Measurements from ENCODE around the gene TNFAIP1.
A peak's percentile ranks its signal among the peaks of the same experiment; 100 is the strongest.
"Not testable (repeated sequence)": the region's sequence is repeated elsewhere in the genome, so short reads cannot be mapped to it uniquely, and the experiment has no call there.

The TNFAIP1 gene

DNA sequence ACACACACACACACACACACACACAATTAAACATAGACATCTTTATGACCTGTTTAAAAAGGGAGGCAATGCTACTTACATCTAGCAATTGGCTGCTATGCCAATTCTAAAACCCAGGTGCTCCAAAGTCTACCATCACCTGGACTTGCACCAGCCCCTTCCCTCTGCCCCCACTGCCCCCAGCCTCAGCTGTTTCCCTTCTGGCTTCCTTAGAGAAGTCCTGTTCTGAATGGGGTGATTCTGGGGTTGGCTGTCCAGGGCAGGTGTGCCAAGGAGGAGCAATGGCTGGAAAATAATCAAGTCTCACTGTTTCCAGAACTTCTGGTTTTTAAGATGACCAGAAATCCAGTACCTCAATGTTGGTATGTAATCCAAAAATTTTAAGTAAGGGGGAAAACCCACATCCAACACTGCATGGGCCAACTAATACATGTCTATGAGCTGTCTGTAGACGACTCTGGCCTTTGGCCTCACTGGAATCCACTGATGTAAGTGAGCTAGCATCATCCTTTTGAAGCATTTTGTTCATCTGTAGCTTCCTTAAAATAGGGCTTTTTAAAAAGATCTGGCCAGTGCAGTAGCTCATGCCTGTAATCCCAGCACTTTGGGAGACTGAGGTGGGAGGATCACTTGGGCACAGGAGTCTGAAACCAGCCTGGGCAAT lies 2.3 kb upstream of the TNFAIP1 start:
- Mint-ChIP-seq H3K27me3 (ENCODE audit: low read depth) (no peaks in the 10 kb centered on the region), H3K27ac (no peak overlapping the region)

DNA sequence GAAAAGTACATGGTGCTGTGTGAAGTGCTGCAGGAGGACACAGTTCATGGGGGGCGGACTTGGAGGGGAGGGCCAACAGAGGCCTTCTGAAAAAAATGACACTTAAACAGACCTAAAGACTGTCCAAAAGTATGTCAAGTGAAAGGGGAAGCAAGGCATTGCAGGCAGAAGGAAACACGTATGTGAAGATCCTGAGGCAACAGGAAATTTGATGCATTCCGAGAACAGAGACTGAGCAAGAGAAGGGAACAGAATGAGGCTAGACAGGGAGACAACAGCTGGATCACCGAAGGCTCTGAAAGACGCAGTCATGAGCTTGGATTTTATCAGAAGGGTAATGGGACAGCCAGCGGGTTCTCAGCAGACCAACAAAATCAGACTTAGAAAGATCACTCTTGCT lies 1.4 kb upstream of the TNFAIP1 start:
- H3K4me1 Mint-ChIP-seq (ENCODE audit: low read depth): peaks cover 35% of the 10 kb centered on the region
- peak overlapping the region; percentile 97 for H3K4me3 Mint-ChIP-seq
- H3K27ac Mint-ChIP-seq: peak overlapping the region; percentile 96
- H3K36me3 Mint-ChIP-seq (ENCODE audit: low read depth): peaks cover 5% of the 10 kb centered on the region
- no peaks in the 10 kb centered on the region for H3K9me3 Mint-ChIP-seq
- H3K27me3 Mint-ChIP-seq (ENCODE audit: low read depth): no peaks in the 10 kb centered on the region

More for the DNA sequence above, 2.3 kb upstream of the TNFAIP1 start:
- Mint-ChIP-seq H3K4me1 (ENCODE audit: low read depth) (peaks cover 31% of the 10 kb centered on the region), H3K9me3 (no peaks in the 10 kb centered on the region), H3K36me3 (ENCODE audit: low read depth) (peaks cover 1% of the 10 kb centered on the region), H3K4me3 (peak overlapping the region; percentile 97)

DNA sequence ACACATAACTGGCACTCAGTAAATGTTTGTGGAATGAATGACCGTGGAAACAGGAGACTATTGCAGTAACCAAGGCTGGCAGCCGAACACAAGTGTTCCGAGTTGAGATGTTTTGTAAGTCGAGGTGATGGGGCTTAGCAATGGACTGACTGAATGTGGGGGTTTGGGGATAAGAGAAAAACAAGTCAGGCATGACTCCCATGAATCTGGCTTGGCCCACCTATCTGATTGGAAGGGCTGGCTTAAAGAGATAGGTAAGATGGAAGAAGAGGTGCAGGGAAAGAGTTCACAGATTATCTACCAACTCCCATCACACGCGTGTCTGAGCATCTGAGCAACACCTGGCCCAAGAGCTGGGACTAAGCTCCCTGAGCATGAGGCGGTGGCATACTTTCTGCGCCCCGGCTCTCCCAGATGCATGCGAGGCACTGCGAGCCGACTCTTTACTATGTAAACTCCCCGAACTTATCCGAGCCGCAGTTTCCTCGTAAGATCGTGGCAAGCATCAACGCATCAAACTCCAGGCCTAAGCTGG lies 828 bp upstream of the TNFAIP1 start:
- peaks cover 5% of the 10 kb centered on the region for H3K36me3 Mint-ChIP-seq (ENCODE audit: low read depth)
- H3K27ac Mint-ChIP-seq: peak overlapping the region; percentile 96
- peak overlapping the region; percentile 97 for H3K4me3 Mint-ChIP-seq
- H3K27me3 Mint-ChIP-seq (ENCODE audit: low read depth): no peaks in the 10 kb centered on the region
- H3K9me3 Mint-ChIP-seq: no peaks in the 10 kb centered on the region
- H3K4me1 Mint-ChIP-seq (ENCODE audit: low read depth): peaks cover 37% of the 10 kb centered on the region

DNA sequence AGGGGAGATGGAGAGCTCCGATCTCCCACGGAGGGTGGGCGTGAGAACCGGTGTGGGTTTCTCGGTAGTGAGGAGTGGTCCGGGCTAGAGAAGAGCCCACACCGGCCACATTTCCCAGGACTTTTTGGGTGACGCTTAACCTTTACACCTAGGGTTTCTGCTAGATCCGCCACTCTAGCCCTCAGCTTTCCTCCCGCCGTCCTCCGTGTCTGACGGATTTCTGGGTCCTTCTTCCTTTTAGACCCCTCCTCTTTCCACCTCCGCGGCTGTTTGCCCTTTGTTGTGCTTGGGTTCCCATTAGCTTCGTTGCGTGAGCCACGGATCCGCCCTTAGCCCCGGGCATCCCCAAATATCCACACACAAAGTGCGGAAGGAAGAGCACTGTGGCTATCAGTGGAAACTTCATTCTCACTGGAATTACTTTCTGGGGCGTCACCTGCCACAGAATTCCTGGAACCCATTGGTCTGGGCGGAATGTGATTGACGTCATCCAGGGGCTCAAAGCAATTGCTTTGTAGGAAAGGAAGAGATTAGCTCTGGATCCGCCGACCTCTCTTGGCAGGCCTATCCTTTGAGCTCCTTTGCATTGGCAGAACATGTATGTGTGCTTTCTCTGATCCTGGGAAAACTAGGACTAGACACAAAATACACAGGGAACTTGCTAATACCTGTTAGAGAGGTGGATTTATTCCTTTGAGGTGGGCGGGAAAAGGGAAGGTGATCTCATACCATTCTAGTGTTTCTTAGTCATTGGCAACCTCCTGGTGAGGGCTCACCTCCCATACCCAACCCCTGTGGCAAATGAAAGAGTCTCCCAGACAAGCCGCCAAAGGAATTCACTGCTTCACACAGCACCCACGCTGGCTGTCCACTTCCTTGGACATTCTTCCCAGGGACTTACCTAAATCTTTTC lies 654 bp downstream of the TNFAIP1 start:
- peak overlapping the region; percentile 97 for H3K4me3 Mint-ChIP-seq
- H3K27me3 Mint-ChIP-seq (ENCODE audit: low read depth): no peaks in the 10 kb centered on the region
- peaks cover 10% of the 10 kb centered on the region for H3K36me3 Mint-ChIP-seq (ENCODE audit: low read depth)
- no peaks in the 10 kb centered on the region for H3K9me3 Mint-ChIP-seq
- H3K27ac Mint-ChIP-seq: peak overlapping the region; percentile 96
- H3K4me1 Mint-ChIP-seq (ENCODE audit: low read depth): peaks cover 39% of the 10 kb centered on the region

DNA sequence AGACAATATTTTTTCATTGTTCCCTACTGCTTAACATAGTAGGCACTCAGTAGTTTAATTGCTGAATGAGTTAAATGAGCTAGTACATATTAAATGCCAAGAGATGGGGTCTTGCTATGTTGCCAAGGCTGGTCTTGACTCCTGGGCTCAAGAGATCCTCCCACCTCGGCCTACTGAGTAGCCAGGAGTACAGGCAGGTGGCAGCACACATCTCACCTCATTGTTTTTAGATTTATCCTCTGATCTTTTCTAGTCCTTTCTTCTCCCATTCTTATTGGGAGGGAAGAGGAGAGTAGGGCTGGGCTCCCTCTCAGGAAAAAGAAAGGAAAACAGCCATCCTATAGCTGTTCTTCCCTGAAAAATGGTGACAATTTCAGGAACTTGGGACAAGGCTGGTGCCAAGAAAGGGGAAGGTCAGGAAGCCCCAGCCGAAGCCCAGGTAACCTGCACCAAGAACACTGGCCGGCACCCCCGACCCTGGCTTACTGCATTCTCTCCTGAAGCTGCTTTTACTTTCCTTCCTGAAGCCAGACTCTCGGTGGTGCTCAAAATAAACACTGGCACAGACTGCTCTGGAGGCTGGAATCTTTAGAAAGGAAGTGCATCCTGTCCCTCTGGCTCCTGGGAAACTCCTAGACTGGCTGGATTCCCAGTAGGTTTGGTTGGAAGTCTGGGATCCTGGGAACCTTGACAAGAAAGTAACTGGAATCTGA lies 2.7 kb downstream of the TNFAIP1 start:
- Mint-ChIP-seq H3K27ac (no peak overlapping the region), H3K4me3 (no peak overlapping the region), H3K27me3 (ENCODE audit: low read depth) (no peaks in the 10 kb centered on the region), H3K9me3 (no peaks in the 10 kb centered on the region), H3K4me1 (ENCODE audit: low read depth) (peaks cover 34% of the 10 kb centered on the region), H3K36me3 (ENCODE audit: low read depth) (peaks cover 15% of the 10 kb centered on the region)

DNA sequence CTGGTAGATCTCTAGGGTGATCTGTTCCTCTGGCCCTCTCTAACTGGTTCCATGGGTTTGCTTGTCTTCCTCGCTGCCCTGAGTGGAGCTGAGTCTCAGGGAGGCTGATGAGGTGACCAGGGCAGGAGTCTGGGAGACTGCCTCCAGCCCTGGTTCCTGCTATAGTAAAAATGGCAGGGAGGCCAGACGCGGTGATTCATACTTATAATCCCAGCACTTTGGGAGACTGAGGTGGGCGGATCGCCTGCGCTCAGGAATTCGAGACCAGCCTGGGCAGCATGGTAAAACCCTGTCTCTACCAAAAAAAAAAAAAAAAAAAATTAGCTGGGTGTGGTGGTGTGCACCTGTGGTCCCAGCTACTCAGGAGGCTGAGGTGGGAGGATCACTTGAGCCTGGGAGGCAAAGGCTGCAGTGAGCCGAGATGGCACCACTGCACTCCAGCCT lies 3.2 kb downstream of the TNFAIP1 start:
- not testable (repeated sequence) for H3K9me3 Mint-ChIP-seq; H3K27me3 Mint-ChIP-seq (ENCODE audit: low read depth); H3K27ac Mint-ChIP-seq; H3K4me3 Mint-ChIP-seq
- Mint-ChIP-seq H3K4me1 (ENCODE audit: low read depth) (peaks cover 33% of the 10 kb centered on the region), H3K36me3 (ENCODE audit: low read depth) (peaks cover 16% of the 10 kb centered on the region)

DNA sequence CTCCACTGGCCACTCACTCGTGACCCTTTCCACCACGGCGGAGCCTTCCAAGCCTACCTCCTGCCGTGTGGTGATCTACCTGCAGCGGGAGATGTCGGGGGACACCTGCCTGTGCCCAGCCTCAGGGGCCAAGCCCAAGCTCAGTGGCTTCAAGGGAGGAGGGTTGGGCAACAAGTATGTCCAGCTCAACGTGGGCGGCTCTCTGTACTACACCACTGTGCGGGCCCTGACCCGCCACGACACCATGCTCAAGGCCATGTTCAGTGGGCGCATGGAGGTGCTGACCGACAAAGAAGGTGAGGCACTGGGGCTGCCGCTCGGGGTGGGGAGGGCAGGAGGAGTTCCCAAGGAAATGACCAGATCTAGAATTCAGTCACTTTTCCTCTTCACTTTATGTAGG lies 3.9 kb downstream of the TNFAIP1 start:
- no peaks in the 10 kb centered on the region for H3K9me3 Mint-ChIP-seq
- H3K4me1 Mint-ChIP-seq (ENCODE audit: low read depth): peaks cover 27% of the 10 kb centered on the region
- H3K27ac Mint-ChIP-seq: no peak overlapping the region
- no peak overlapping the region for H3K4me3 Mint-ChIP-seq
- H3K27me3 Mint-ChIP-seq (ENCODE audit: low read depth): no peaks in the 10 kb centered on the region
- peaks cover 18% of the 10 kb centered on the region for H3K36me3 Mint-ChIP-seq (ENCODE audit: low read depth)

DNA sequence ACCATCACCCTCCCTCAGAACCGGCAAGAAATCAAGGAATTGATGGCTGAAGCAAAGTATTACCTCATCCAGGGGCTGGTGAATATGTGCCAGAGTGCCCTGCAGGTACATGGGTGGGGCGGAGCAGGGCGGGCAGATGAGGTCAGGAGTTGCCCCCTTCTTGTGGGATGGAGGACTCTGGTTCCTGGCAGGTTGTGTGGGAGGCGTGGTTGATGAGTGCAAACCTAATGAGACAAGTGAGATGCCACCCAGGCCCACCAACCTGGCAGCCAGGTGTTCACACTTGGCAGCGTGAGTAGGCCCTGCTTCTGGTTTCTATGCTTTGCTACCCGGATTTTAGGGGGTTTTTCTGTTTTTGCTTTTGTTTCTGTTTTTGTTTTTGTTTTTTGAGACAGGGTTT lies 4.8 kb downstream of the TNFAIP1 start:
- Mint-ChIP-seq H3K27me3 (ENCODE audit: low read depth) (no peaks in the 10 kb centered on the region), H3K27ac (no peak overlapping the region), H3K9me3 (no peaks in the 10 kb centered on the region)

DNA sequence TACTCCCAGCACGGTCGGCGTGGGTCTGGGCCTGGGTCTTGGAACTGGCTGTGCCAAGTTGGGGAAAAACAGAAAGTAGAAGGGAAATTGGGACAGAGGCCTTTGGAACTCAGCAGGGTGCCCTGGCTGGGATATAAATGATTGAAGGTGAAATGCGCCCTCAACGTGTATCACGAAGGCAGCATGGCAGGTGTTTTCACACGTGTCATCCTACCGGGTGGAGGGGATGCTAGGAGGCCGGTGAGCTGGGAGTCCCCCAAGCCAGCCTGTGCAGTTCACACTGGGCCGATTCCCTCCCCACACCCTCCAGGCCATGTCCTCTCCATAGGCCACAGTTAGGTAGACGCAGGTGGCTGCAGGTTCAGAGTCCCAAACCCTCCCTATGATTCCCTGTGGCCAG lies 6.0 kb downstream of the TNFAIP1 start:
- H3K9me3 Mint-ChIP-seq: no peaks in the 10 kb centered on the region
- no peaks in the 10 kb centered on the region for H3K27me3 Mint-ChIP-seq (ENCODE audit: low read depth)
- H3K36me3 Mint-ChIP-seq (ENCODE audit: low read depth): peaks cover 23% of the 10 kb centered on the region
- H3K4me1 Mint-ChIP-seq (ENCODE audit: low read depth): peaks cover 20% of the 10 kb centered on the region
- H3K4me3 Mint-ChIP-seq: no peak overlapping the region
- no peak overlapping the region for H3K27ac Mint-ChIP-seq

More for the DNA sequence above, 4.8 kb downstream of the TNFAIP1 start:
- H3K4me3 Mint-ChIP-seq: no peak overlapping the region
- peaks cover 21% of the 10 kb centered on the region for H3K36me3 Mint-ChIP-seq (ENCODE audit: low read depth)
- peaks cover 22% of the 10 kb centered on the region for H3K4me1 Mint-ChIP-seq (ENCODE audit: low read depth)

DNA sequence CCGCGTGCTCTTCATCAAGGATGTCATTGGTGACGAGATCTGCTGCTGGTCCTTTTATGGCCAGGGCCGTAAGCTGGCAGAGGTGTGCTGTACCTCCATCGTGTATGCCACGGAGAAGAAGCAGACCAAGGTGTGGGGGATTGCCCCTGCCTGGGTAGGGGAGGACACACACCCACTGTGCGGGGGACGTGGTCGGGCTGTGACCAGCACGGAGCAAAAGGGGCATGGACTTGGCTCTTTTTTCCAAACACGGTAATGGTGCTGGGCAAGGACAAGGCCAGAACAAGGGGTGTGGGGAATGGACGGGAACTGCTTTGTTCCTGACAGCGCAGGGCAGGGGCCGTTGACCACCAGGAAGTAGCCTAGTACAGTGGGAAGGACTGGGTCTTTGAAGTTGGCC lies 6.8 kb downstream of the TNFAIP1 start:
- H3K9me3 Mint-ChIP-seq: no peaks in the 10 kb centered on the region
- H3K27ac Mint-ChIP-seq: no peak overlapping the region
- no peaks in the 10 kb centered on the region for H3K27me3 Mint-ChIP-seq (ENCODE audit: low read depth)
- H3K4me3 Mint-ChIP-seq: no peak overlapping the region
- peaks cover 15% of the 10 kb centered on the region for H3K4me1 Mint-ChIP-seq (ENCODE audit: low read depth)
- peaks cover 29% of the 10 kb centered on the region for H3K36me3 Mint-ChIP-seq (ENCODE audit: low read depth)

DNA sequence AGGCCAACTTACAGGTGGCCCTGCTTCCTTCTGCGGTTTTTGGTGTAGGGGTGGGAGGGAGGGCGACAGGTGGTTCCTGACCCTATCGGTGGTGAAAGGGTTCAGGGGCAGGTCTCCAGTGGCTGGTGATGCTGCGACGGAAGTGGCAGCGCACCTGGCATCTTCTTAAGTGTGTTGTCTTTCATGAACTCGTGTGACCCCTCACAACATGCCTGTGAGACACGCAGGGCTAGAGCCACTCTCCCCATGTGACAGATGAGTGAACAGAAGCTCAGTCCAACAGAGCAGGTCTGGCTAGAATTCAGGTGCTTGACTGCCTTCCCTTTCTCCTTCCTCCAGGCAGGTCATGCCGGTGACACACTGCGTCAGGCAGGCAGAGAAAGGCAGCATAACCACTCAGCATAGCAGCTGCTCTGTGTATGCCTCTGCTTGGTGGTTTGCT lies 8.0 kb downstream of the TNFAIP1 start:
- Mint-ChIP-seq H3K4me1 (ENCODE audit: low read depth) (peaks cover 9% of the 10 kb centered on the region), H3K27me3 (ENCODE audit: low read depth) (no peaks in the 10 kb centered on the region), H3K9me3 (no peaks in the 10 kb centered on the region), H3K4me3 (no peak overlapping the region), H3K36me3 (ENCODE audit: low read depth) (peaks cover 34% of the 10 kb centered on the region), H3K27ac (no peak overlapping the region)

DNA sequence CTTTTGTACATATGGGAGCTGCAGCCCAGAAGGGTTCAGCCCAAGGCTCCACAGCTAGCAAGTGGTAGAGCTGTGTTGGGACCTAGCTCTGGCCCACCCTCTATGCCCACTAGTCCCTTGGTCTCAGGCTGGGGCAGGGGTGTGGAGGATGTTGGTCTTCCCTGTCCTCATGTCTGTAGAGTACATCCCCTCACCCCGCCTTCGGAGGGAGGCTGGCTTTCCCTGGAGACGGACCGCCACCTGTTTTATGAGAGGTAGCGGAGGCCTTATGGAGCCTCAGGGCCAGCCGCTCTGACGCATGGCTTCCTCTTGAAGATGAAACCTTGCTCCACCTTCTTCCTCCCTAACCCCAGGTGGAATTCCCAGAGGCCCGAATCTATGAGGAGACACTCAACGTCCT lies 8.4 kb downstream of the TNFAIP1 start:
- Mint-ChIP-seq H3K27ac (no peak overlapping the region), H3K4me3 (no peak overlapping the region), H3K27me3 (ENCODE audit: low read depth) (no peaks in the 10 kb centered on the region)

DNA sequence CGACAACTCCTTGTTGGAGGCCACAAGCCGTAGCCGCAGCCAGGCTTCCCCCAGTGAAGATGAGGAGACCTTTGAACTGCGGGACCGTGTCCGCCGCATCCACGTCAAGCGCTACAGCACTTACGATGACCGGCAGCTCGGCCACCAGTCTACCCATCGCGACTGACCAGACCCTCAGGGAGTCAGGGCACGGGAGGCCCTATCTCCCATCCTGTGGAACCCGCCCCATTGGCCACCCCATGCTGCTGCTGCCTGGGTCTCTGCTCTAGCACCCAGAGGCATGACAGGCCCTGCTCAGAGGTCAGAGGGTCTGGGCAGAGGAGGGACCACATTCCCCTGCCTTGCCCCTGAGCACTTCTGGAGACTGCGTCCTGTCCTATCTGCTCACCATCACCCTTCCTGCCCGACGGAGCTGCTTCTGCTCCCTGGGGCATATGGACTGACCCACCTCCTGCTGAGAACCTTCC lies 8.9 kb downstream of the TNFAIP1 start:
- Mint-ChIP-seq H3K4me1 (ENCODE audit: low read depth) (peaks cover 4% of the 10 kb centered on the region), H3K9me3 (no peaks in the 10 kb centered on the region), H3K4me3 (no peak overlapping the region), H3K36me3 (ENCODE audit: low read depth) (peaks cover 36% of the 10 kb centered on the region), H3K27me3 (ENCODE audit: low read depth) (no peaks in the 10 kb centered on the region), H3K27ac (no peak overlapping the region)

More for the DNA sequence above, 8.4 kb downstream of the TNFAIP1 start:
- Mint-ChIP-seq H3K36me3 (ENCODE audit: low read depth) (peaks cover 36% of the 10 kb centered on the region), H3K4me1 (ENCODE audit: low read depth) (peaks cover 7% of the 10 kb centered on the region), H3K9me3 (no peaks in the 10 kb centered on the region)

All from T-helper 1 cell treated with Interleukin-12 subunit alpha and Interleukin-12 subunit beta and Interleukin-4 antibody, amounts not matched to agents 30 μg/mL and 1 μg/mL, for 36 hours (primary cell).